HG02798 (cell line): Measurements from ENCODE around the gene PVR.
A peak's percentile ranks its signal among the peaks of the same experiment; 100 is the strongest.

Experiments
- ATAC-seq: cut with Tn5 transposase; IDR thresholded peaks from one replicate; pipeline ENCODE4 v1.9.1; 2021; ENCODE audit warnings: mild to moderate bottlenecking; ENCODE audit not compliant: unreplicated experiment, poor library complexity

The PVR gene

DNA sequence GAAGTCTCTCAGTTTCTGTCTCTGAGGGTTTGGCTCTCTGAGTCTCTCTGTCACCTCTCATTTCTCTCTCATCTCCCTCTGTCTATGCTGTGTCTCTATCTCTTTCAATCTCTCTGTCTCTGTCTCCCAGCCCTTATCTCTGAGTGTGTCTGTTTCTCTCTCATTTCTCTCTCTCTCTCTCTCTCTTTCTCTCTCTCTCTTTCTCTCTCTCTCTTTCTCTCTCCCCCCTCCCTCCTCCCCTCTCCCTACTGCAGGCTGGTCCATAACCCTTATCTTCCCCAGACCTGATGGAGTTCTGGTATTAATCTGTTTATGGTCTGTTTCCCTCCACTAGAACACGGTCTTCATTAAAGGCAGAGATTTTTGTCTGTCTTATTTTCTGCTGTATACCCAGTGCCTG, 1.3 kb upstream of the PVR start:
- ATAC-seq = no peak

DNA sequence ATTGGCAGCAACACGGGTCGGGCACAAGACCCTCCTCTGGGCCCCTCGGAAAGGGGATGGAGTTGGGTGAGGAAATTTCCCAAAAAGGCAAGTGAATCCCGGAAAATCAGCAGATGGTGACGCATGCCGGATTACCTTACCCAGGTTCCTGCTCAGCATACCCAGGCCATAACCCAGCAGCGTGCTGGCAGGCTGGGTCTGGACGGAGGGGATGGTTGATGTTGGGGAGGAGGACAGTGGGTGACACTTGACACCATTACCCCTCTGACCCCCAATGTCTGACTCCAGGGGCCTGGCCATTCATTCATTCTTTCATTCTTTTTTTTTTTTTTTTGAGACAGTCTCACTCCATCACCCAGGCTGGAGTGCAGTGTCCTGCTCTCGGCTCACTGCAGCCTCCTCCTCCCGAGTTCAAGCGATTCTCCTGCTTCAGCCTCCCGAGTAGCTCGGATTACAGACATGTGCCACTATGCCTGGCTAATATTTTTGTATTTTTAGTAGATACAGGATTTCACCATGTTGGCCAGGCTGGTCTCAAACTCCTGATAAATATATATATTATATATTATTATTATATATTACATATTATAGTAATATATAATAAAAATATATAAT, 799 bp downstream of the PVR start:
- no peak for ATAC-seq

DNA sequence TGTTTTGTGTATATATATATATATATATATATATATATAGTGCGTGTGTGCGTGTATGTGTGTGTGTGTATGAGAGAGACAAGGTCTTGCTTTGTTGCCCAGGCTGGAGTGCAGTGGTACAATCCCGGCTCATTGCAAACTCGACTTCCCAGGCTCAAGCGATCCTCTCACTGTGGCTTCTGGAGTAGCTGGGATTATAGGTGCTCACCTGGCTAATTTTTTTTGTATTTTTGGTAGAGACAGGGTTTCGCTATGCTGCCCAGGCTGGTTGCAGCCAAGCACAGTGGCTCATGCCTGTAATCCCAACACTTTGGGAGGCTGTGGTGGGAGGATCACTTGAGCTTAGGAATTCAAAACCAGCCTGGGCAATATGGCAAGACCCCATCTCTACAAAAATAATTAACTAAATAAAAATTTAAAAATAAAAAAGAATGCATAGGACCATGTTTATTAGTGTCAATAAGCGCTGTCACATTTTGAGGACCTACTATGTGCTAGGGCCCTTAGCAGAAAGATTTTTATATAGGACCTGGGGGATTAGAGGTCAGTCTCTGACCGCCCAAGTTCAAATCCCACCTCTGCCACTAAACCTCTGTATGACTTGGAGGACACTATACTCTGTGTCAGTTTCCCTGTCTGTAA, 1.8 kb downstream of the PVR start:
- no peak for ATAC-seq

- ATAC-seq = no peak
Measured at GRCh38 chr19:44646049-44646416, 2.3 kb downstream of the PVR start.

- ATAC-seq = no peak
Measured at GRCh38 chr19:44647144-44647543, 3.4 kb downstream of the PVR start.

DNA sequence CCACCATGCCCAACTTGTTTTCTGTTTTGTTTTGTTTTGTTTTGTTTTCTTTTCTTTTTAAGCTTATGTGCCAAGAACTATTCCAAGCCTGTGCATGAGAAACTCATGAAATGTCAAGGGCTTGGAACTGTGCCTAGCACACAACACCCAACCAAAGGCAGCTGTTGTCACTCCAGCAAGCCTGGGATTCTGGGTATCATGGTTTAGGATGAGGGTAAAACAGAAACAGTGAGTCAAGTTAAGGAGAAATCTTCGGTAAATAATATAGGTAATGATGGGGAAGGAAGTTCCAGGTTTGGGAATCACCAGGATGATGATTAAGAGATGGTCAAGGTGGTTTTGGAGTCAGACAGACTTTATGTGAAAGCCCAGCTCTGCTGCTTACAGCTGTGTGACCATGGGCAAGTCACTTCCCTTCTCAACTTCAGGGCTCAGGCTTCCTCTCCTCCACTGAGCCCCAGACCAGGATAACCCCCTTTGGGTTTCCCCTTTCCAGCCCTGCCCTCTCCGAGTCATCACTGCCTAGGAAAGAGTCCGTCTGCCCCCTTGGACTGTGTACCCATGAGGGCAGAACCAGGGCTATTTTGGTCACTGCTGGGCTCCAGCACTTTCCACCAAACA, 5.0 kb downstream of the PVR start:
- no peak for ATAC-seq

- no peak for ATAC-seq
Measured at GRCh38 chr19:44649578-44650145, 6.0 kb downstream of the PVR start.

GRCh38 chr19:44653343-44653742, 9.6 kb downstream of the PVR start:
- ATAC-seq = no peak

GRCh38 chr19:44653977-44654774, 10.5 kb downstream of the PVR start:
- peak; percentile 79 for ATAC-seq

DNA sequence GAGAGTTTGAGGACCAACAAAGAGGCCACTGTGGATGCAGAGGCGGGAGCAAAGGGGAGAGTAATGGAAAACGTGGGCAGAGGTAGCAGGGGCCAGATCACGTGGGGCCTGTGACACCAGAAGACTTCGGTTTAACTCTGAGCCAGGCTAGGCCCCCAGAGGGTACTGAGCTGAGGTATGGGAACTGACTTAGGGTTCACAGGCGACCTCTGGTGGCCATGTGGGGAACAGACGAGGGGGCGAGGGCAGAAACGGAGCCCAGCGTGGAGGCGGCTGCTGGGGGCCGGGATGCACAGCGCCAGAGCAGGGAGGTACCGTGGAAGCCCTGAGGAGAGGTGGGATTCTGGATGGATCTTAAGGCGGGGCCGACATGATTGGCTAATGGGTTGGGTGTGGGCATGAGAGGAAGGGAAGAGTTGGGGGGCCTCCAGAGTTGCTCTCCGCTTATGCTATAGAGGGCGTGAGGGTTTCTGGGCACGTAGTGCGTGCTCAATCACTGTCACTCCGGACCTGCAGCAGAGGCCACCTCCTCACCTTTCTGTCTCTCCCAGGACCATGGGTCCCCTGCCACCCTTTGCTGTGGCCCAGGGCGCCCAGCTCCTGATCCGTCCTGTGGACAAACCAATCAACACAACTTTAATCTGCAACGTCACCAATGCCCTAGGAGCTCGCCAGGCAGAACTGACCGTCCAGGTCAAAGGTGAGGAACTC, 13.7 kb downstream of the PVR start:
- peak; percentile 54 for ATAC-seq

- ATAC-seq = no peak
Measured at GRCh38 chr19:44658069-44658733, 14.5 kb downstream of the PVR start.

DNA sequence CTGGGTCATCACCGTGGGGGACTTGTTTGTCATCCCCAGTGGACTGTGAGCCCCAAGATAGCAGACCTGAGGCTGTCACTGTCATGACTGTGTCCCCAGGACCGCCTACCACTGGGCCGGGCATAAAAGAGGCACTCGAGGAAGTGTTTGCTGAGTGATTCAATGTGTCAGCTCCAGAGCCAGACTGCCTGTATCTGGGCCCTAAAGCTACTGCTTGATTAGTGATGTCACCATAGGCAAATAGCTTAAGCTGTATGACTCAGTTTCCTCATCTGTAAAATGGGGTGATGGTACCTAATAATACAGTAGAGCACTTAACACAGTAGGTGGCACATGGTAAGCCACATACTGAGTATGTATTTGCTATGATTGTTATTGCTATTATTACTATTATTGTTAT, 16.4 kb downstream of the PVR start:
- ATAC-seq = no peak

DNA sequence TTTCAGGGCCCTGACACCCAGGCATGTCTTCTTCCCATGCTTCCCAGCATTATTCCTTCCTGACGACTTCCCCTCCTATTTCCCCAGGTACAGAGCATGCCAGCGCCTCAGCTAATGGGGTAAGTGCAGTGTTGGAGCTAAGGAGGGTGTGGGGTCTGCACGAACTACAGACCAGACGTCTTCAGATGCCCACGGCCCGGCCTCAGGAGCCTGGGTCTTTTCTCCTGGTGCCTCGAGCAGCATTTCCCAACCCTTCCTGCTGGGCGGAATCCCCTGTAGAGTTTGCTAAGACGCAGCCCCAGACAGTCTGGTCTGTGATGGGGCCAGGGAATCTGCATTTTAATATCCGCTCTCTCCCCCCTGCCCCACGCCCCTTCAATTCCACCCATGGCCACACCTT, 17.5 kb downstream of the PVR start:
- ATAC-seq = no peak

- ATAC-seq = no peak
Measured at GRCh38 chr19:44661904-44662303, 18.2 kb downstream of the PVR start.

DNA sequence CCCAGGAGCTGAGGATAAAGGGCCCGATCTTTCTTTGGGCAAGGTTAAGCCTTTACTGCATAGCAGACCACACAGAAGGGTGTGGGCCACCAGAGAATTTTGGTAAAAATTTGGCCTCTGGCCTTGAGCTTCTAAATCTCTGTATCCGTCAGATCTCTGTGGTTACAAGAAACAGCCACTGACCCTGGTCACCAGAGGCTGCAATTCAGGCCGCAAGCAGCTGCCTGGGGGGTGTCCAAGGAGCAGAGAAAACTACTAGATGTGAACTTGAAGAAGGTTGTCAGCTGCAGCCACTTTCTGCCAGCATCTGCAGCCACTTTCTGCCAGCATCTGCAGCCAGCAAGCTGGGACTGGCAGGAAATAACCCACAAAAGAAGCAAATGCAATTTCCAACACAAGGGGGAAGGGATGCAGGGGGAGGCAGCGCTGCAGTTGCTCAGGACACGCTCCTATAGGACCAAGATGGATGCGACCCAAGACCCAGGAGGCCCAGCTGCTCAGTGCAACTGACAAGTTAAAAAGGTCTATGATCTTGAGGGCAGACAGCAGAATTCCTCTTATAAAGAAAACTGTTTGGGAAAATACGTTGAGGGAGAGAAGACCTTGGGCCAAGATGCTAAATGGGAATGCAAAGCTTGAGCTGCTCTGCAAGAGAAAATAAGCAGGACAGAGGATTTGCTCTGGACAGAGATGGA, 19.1 kb downstream of the PVR start:
- no peak for ATAC-seq

DNA sequence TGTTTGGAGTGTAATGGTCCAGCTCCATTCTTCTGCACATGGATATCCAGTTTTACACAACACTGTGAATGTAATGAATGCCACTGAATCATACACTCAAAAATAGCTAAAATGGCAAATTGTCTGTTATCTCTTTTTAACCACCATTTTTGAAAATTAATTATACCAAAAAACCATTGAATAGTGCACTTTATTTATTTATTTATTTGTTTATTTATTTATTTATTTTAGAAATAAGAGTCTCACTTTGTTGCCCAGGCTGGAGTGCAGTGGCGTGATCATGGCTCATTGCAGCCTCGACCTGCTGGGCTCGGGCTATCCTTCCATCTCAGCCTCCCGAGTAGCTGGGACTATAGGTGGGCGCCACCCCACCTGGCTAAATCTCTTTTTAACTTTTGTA, 20.3 kb downstream of the PVR start:
- no peak for ATAC-seq

DNA sequence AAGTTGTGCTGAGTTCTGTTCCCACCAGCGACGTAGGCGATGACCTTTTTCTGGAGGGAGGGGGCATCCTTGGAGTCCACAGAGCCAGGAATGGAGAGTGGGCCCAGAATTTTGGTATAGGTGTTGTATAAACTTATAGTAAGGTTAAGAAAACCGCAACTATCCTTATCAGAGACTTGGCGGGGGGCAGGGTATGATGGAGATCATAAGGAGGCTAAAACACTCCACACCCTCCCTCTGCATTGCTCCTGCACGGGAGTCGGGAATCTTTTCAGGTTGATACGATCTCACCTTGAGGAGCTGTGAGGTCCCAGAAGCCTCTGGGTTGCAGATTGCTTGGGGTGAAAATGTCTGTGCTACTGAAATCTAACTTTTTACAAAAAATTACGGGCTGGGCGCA, 21.3 kb downstream of the PVR start:
- no peak for ATAC-seq

DNA sequence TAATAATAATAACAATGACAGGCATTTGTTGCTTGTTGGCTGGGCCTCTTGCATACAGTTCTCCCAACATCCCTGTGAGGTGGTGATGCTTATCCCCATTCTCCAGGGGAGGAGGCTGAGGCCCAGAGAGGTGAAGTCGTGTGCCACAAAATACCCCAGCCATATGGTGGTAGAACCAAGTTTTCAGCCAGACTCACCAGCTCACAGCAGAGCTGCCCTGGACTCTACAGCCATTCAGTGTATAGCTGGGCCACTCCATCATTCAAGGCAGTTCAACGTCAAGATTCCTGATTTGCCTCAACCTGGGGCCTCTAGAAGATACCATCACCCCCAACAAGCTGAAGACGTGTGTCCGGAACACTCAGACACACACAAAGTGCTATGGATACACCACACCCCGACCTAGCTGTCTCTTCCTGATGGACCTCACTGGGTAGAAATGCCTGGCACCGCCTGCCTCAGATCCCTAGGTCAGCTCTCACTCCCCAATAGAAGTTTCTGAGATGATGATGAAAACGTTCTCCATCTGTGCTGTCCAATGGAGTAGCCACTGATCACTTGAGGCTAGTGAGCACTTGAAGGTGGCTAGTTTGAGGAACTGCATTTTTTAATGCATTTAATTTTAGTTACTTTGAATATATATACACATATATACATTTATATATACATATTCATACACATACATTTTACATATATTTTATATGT, 23.3 kb downstream of the PVR start:
- no peak for ATAC-seq
